Endometrium (tissue), 2 donors: ENCODE results near the gene SHISA3.
"Not testable (repeated sequence)": the region's sequence is repeated elsewhere in the genome, so short reads cannot be mapped to it uniquely, and the experiment has no call there.

Experiments used
- FAIRE-seq: peaks from 2 replicates; lab custom pipeline; 2012; peaks lifted over from hg19 to GRCh38; lab: Jason Lieb, UNC
- donor health status: control.
- donor health status: control.

SHISA3 gene

DNA sequence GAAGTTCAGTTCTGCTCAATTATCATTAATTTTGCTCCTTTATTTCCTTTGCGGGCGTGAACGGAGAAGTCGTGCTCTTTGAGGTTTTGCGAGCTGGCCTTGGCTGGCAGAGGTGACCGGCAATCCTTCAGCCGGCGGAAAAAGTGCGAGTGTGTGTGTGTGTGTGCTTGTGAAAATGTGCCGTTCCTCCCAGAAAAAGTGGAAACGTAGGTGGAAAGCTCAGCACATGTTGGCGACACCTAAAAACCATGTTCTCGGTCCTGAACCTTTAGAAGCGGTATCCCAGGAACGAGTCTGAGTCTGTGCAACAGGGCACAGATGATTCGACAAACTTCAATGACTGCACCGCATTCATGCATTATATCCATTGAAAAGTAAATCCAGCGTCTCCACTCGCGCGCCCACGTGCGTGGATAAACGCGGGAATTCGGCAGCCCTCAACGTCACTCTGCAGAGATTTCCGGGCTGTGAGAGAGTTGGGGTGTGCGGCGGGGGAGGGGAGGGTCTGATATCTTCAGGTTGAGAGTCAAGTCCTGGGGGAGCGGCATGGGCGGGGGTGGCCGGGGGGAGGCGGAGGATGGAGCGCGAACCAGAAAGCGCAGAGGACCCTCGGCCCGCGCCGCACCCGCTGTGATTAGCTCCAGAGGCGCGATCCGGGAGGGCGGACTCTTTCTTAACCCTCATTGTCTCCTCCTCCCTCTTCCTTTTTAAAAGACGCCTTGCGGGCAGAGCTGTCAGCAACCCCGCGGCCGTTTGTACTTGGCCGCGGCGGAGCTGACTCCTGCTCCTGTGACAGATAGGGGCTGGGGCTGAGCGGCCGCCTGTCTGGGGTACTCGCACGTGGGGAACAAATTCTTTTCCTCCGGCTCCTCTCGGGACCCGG, at the start of gene SHISA3:
TSS of gene SHISA3 (plus strand) at position 737 of the 883 bp plus-strand sequence. CDS start 569 bp downstream, outside the sequence.
- no peak for FAIRE-seq

GRCh38 chr4:42348247-42348646, 49.0 kb upstream of the SHISA3 start:
- no peak for FAIRE-seq

- no peak for FAIRE-seq
Measured at GRCh38 chr4:42348692-42349091, 48.6 kb upstream of the SHISA3 start.

GRCh38 chr4:42350611-42351182, 46.6 kb upstream of the SHISA3 start:
- no peak for FAIRE-seq

GRCh38 chr4:42352049-42352448, 45.2 kb upstream of the SHISA3 start:
- no peak for FAIRE-seq

GRCh38 chr4:42357325-42357724, 40.0 kb upstream of the SHISA3 start:
- no peak for FAIRE-seq

DNA sequence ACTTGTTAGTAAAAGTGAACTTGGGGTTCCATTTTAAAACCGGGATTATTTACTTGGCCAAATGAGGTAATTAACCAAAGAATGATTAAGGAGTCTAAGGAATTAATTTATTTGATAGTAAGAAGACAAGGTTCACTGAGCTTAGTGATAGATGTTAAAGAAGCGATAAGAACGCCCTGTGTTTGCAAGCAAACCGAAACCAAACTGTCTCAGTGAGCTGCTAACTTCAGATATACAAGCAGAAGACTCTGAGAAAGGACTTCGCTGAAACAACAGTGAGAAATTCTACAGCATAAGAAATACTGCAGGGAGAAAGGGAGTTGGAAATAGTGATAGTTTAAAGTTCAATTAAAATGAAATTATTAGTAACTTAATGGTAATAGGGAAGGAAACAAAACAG, 37.6 kb upstream of the SHISA3 start:
- FAIRE-seq, result no peak

GRCh38 chr4:42360256-42360669, 37.0 kb upstream of the SHISA3 start:
- FAIRE-seq, result no peak

DNA sequence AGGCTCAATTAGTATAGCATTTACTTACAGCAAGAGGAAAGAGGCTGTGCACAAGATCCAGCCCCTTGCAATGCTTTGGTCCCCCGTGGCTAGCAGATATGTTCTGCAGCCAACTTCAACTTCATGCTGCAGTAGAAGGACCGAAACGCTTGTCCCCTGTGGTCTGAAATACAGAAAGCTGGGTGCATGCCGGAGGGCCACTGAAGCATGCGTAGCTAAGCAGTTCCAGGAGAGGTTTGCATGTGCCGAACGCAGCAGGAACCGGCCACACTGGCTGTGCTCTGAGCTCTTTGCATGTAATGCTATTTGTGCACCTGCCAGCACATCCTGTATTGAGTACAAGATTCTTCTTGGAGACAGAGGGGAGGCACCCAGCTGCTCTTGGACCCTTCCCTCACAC, 35.8 kb upstream of the SHISA3 start:
- no peak for FAIRE-seq

DNA sequence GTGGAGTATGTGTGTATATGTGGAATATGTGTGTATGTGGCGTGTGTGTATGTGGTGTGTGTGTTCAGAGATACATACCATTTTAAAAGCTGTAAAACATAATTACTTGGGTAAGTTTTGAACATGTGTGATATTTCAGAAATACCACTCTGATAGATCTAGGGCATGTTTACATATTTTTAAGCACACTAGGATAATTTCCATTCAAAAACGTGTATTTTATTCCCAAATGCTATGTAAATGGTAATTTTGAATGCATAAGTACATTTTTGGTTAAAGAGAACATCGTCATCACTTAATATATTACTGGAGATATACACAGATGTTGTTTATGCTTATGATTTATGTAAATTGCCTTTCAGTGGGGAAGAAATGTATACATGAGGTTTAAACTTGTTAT, 34.7 kb upstream of the SHISA3 start:
- no peak for FAIRE-seq

DNA sequence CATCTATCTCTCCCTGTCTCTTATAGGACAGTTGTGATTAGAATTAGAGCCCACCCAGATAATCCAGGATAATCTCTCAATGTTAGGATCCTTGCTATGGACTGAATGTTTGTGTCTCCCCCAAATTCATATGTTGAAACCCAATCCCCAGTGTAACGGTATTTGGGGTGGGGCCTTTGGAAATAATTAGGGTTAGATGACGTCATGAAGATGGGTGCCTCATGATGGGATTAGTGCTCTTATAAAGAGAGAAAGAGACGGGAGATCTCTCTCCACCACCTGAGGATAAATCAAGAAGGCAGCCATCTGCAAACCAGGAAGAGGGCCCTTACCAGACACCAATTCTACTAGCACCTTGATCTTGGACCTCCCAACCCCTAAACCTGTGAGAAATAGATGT, 33.7 kb upstream of the SHISA3 start:
- no peak for FAIRE-seq

- FAIRE-seq, result no peak
Measured at GRCh38 chr4:42364266-42365053, 32.8 kb upstream of the SHISA3 start.

- no peak for FAIRE-seq
Measured at GRCh38 chr4:42366959-42367358, 30.3 kb upstream of the SHISA3 start.

GRCh38 chr4:42369489-42369888, 27.8 kb upstream of the SHISA3 start:
- no peak for FAIRE-seq

DNA sequence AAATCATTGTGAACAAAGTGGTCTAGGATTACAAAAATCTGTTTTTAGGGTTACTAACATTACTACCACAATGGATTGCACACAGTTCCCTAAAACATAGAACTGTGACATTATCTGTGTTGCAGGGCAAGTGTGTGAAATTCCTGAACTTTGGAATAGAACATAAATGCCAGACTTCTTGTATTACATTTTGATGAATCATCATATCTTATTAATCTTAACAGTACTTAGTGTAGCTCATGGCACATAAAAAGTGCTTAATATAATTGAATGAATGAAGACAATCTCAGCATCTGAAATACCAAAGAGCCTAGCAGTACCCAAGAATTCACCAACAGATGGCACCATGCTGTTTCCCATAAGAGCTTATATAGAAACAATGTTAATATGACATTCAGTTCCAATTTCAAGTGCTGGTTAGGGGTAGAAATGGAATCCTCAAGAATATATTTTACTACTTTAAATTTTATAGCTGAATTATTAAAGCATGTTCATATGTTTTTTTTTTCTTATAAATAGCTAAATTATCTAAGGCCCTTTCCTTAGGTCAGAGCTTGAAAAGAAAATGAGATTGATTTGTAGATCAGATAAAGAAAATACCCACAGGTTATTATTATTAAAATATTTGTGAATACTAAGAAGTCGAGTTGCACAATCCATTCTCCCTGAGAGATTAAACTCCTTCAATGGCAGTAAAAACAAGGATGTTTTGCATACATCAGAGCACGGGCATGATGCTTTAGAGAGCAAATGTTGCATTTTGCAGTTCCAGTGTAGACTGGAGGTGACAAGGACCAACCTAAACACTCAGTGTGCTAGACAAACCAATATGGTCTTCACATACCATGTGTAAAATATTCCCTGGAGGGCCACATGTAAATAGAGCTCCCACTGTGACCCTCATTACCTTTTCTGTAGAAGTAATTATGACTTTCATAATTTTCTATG, 25.7 kb upstream of the SHISA3 start:
- peak; percentile 95 for FAIRE-seq

- FAIRE-seq, result not testable (repeated sequence)
Measured at GRCh38 chr4:42372303-42372702, 25.0 kb upstream of the SHISA3 start.

DNA sequence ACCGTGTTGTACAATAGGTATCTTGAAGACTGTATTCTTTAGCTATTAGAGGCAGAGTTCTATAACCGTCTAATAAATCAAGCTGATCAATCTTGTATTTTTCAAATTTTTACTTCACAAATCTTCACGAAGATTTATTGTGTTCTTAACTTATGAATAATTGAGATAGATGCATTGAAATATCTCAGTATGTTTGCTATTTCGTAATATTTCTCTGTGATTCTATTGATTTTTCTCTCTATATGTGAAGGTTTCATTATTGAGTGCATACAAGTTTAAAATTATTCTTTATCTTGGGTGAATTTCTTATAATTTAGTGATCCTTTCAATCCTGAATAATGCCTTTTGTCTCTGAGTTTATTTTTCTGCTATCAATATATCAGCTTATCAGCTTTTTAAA, 19.8 kb upstream of the SHISA3 start:
- FAIRE-seq, result no peak

- no peak for FAIRE-seq
Measured at GRCh38 chr4:42381666-42382065, 15.6 kb upstream of the SHISA3 start.

GRCh38 chr4:42385516-42385915, 11.8 kb upstream of the SHISA3 start:
- no peak for FAIRE-seq

GRCh38 chr4:42390622-42391354, 6.5 kb upstream of the SHISA3 start:
- FAIRE-seq, result no peak

- FAIRE-seq, result no peak
Measured at GRCh38 chr4:42391355-42391664, 6.0 kb upstream of the SHISA3 start.
